Mucosa of stomach (tissue), 1 donor: ENCODE results near the gene SMURF1.
"Not testable (repeated sequence)": the region's sequence is repeated elsewhere in the genome, so short reads cannot be mapped to it uniquely, and the experiment has no call there.

Source experiments
- H3K27me3 ChIP-seq: one replicate; pipeline ENCODE4 v1.7.0; 2013; ENCODE audit warnings: mild to moderate bottlenecking, low read length; ENCODE audit not compliant: control insufficient read depth, insufficient read depth
- H3K36me3 ChIP-seq: one replicate; pipeline ENCODE4 v1.7.0; 2013; ENCODE audit warnings: low read length; ENCODE audit not compliant: control insufficient read depth, insufficient read depth
- H3K4me1 ChIP-seq: one replicate; pipeline ENCODE4 v1.7.0; 2013; ENCODE audit warnings: mild to moderate bottlenecking, low read length; ENCODE audit not compliant: control insufficient read depth, insufficient read depth
- H3K4me3 ChIP-seq: one replicate; pipeline ENCODE4 v1.7.0; 2013; ENCODE audit warnings: low read length
- H3K9ac ChIP-seq: one replicate; pipeline ENCODE4 v1.7.0; 2013; ENCODE audit warnings: mild to moderate bottlenecking, low read length, moderate library complexity
- H3K9me3 ChIP-seq: one replicate; pipeline ENCODE4 v1.7.0; 2013; ENCODE audit warnings: mild to moderate bottlenecking, low read length, moderate library complexity; ENCODE audit not compliant: control insufficient read depth
- donor health status: Pancreatic carcinoma.

SMURF1 gene

GRCh38 chr7:99170065-99170729, 26.3 kb upstream of the SMURF1 start:
- Histone ChIP-seq H3K9me3 (no peaks in the 10 kb centered on the region), H3K27me3 (no peaks in the 10 kb centered on the region), H3K4me3 (no peak overlapping the region), H3K4me1 (peaks cover 10% of the 10 kb centered on the region), H3K36me3 (no peaks in the 10 kb centered on the region), H3K9ac (no peak overlapping the region)

GRCh38 chr7:99167072-99167471, 23.2 kb upstream of the SMURF1 start:
- H3K9ac ChIP-seq = no peak overlapping the region
- peaks cover 14% of the 10 kb centered on the region for H3K4me1 ChIP-seq
- no peaks in the 10 kb centered on the region for H3K9me3 ChIP-seq
- no peaks in the 10 kb centered on the region for H3K27me3 ChIP-seq
- H3K36me3 ChIP-seq = no peaks in the 10 kb centered on the region
- H3K4me3 ChIP-seq = no peak overlapping the region

DNA sequence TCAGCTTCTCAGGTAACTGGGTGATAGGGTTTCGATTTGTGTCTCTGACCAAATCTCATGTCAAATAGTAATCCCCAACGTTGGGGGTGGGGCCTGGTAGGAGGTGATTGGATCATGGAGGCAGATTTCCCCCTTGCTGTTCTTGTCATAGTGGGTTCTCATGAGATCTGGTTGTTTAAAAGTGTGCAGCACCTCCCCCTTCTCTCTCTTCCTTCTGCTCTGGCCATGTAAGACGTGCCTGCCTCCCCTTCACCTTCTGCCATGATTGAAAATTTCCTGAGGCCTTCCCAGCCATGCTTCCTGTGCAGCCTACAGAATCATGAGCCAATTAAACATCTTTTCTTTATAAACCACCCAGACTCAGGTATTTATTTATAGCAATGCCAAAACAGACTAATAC, 21.9 kb upstream of the SMURF1 start:
- no peak overlapping the region for H3K4me3 ChIP-seq
- no peak overlapping the region for H3K9ac ChIP-seq
- H3K36me3 ChIP-seq = no peaks in the 10 kb centered on the region
- H3K4me1 ChIP-seq = peaks cover 7% of the 10 kb centered on the region
- no peaks in the 10 kb centered on the region for H3K9me3 ChIP-seq
- no peaks in the 10 kb centered on the region for H3K27me3 ChIP-seq

- H3K4me1 ChIP-seq, H3K4me3 ChIP-seq, H3K9ac ChIP-seq, H3K27me3 ChIP-seq, H3K9me3 ChIP-seq, H3K36me3 ChIP-seq: not testable (repeated sequence)
These were observed 19.8 kb upstream of the SMURF1 start for GRCh38 chr7:99163669-99164068.

DNA sequence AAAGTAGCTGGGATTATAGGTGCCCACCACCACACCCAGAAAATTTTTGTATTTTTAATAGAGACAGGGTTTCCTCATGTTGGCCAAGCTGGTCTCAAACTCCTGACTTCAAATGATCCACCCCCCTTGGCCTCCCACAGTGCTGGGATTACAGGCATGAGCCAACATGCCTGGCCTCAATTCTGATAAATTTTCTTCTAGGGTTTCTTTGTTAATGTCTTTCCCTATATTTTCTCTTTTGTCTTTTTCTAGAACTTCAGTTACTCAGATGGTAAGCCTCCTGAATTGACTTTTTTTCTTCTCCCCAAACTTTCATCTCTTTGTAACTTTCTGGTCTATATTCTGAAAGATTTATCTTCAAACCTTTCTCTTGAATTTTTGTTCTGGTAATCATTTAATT, 12.7 kb upstream of the SMURF1 start:
- no peaks in the 10 kb centered on the region for H3K36me3 ChIP-seq
- no peak overlapping the region for H3K4me3 ChIP-seq
- no peak overlapping the region for H3K9ac ChIP-seq
- H3K9me3 ChIP-seq = no peaks in the 10 kb centered on the region
- no peaks in the 10 kb centered on the region for H3K4me1 ChIP-seq
- no peaks in the 10 kb centered on the region for H3K27me3 ChIP-seq

GRCh38 chr7:99155211-99155610, 11.3 kb upstream of the SMURF1 start:
- no peaks in the 10 kb centered on the region for H3K27me3 ChIP-seq
- no peaks in the 10 kb centered on the region for H3K4me1 ChIP-seq
- H3K4me3 ChIP-seq = no peak overlapping the region
- no peaks in the 10 kb centered on the region for H3K9me3 ChIP-seq
- no peaks in the 10 kb centered on the region for H3K36me3 ChIP-seq
- H3K9ac ChIP-seq = no peak overlapping the region

DNA sequence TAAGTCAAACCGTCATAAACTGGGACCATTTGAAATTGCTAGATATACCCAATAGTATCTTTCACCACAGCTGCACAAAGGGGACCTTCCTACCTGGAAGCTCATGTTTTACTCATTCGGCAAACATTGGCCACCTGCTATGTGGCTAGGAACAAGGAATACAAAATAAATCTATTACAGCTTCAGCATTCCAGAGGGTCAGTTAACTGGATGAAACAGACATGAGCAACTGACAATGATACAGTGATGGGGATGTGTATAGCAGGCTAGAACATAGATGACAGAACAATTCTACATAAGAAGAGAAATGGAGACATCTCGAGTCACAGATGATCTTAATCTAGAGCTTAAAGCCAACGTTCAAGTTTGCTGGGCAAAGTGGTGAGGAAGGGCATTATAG, 3.1 kb upstream of the SMURF1 start:
- H3K9me3 ChIP-seq = no peaks in the 10 kb centered on the region
- no peaks in the 10 kb centered on the region for H3K27me3 ChIP-seq
- no peak overlapping the region for H3K9ac ChIP-seq
- peaks cover 8% of the 10 kb centered on the region for H3K4me1 ChIP-seq
- no peak overlapping the region for H3K4me3 ChIP-seq
- H3K36me3 ChIP-seq = no peaks in the 10 kb centered on the region

DNA sequence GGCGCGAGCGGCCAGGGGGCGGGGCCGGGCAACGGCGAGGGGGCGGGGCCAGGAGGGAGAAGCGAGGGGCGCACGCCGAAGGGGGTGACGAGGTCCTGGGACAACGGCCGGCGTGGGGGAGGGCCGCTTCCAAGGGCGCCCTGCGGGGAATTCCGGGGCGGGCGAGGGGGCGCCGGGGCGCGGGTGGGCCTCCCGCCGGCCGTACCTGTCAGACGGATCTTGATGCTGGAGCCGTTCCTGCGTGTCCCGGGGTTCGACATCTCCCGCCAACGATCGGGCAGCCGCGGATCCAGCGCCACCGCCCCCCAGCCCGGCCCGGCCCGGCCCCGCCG, 421 bp downstream of the SMURF1 start:
- Histone ChIP-seq H3K9me3 (no peaks in the 10 kb centered on the region), H3K4me1 (peaks cover 15% of the 10 kb centered on the region), H3K27me3 (no peaks in the 10 kb centered on the region), H3K36me3 (no peaks in the 10 kb centered on the region), H3K9ac (peak overlapping the region; percentile 82), H3K4me3 (no peak overlapping the region)

DNA sequence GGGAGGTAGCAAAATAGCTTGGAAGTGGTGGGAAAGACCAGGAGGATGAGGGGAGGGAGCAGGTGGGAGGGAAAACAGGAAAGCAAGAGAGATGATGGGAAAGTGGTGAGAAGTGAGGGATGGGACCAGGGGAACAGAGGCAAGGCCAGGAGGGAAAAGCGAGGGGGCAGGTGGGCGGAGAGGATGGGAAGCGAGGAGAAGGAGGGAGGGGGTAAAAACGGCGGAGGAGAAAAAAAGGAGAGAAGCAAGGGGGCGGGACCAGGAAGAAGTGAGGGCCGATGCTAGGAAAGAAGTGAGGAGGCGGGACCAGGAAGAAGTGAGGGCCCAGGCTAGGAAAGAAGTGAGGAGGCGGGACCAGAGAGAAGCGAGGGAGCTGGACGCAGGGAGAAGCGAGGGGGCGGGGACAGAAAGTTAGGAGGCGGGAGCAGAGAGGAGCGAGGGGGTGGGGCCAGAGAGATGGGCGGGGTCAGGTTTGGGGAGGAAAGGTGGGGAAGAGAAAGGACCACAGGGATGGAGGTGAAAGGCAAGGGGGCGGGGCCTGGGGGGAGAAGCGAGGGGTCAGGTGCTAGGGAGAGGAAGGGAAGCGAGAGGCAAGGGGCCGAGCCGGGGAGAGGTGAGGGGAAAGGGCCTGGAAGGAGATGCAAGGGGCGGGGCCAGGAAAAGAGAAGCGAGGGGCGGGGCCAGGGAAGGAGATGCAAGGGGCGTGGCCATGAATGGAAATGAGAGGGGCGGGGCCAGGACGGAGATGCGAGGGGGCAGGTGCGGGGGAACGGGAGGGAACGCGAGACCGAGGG, 984 bp downstream of the SMURF1 start:
- Histone ChIP-seq H3K9me3 (no peaks in the 10 kb centered on the region), H3K27me3 (no peaks in the 10 kb centered on the region), H3K9ac (peak overlapping the region; percentile 59), H3K4me3 (no peak overlapping the region), H3K36me3 (no peaks in the 10 kb centered on the region), H3K4me1 (peaks cover 15% of the 10 kb centered on the region)

GRCh38 chr7:99141841-99142726, 1.8 kb downstream of the SMURF1 start:
- peak overlapping the region; percentile 80 for H3K9ac ChIP-seq
- no peaks in the 10 kb centered on the region for H3K36me3 ChIP-seq
- H3K4me3 ChIP-seq = peak overlapping the region; percentile 75
- H3K27me3 ChIP-seq = no peaks in the 10 kb centered on the region
- H3K9me3 ChIP-seq = no peaks in the 10 kb centered on the region
- peaks cover 21% of the 10 kb centered on the region for H3K4me1 ChIP-seq

GRCh38 chr7:99141334-99141733, 2.6 kb downstream of the SMURF1 start:
- no peaks in the 10 kb centered on the region for H3K36me3 ChIP-seq
- peaks cover 26% of the 10 kb centered on the region for H3K4me1 ChIP-seq
- no peaks in the 10 kb centered on the region for H3K27me3 ChIP-seq
- H3K9me3 ChIP-seq = no peaks in the 10 kb centered on the region
- peak overlapping the region; percentile 75 for H3K4me3 ChIP-seq
- H3K9ac ChIP-seq = peak overlapping the region; percentile 80

DNA sequence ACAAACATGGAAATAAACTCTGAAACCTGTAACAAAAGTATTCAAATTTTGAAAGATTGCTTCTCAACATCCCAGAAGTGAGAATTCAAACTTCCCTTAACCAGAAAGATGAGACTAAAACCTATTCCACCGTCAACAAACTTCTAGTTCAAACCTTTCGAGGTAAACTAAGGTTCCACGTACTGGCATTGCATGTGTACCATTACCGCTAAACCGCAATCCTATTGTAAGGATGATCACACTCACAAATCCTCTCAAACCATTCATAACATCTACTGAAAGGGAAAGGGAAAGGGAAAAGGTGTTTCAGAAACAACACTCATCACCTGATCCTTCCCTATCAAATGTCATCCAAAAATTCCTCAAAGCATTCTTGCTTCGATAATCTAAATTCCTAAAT, 3.1 kb downstream of the SMURF1 start:
- H3K4me1 ChIP-seq = peaks cover 30% of the 10 kb centered on the region
- no peaks in the 10 kb centered on the region for H3K9me3 ChIP-seq
- H3K4me3 ChIP-seq = no peak overlapping the region
- H3K36me3 ChIP-seq = no peaks in the 10 kb centered on the region
- H3K9ac ChIP-seq = no peak overlapping the region
- no peaks in the 10 kb centered on the region for H3K27me3 ChIP-seq
